Loucy (cell line): ENCODE measurements around the gene SLC3A2.

Experiments used
- H2AFZ ChIP-seq: fragments of 200-600 bp; sonication (generic); 2 replicates; pipeline ENCODE4 v1.6.0; 2016; ENCODE audit warnings: antibody characterized with exemption, mild to moderate bottlenecking, low read length, moderate library complexity
- H3F3A ChIP-seq: fragments of 200-600 bp; 2 replicates; pipeline ENCODE4 v1.6.0; 2016; ENCODE audit warnings: antibody characterized with exemption, low read depth, mild to moderate bottlenecking
- H3K27me3 ChIP-seq: fragments of 200-600 bp; sonication (generic); 2 replicates; pipeline ENCODE4 v1.6.1; 2014; ENCODE audit warnings: low read length, mild to moderate bottlenecking; ENCODE audit not compliant: insufficient read depth, poor library complexity, severe bottlenecking
- H3K36me3 ChIP-seq: fragments of 200-600 bp; sonication (generic); 2 replicates; pipeline ENCODE4 v1.6.1; 2016; ENCODE audit warnings: low read length; ENCODE audit not compliant: insufficient read depth
- H3K4me1 ChIP-seq: fragments of 200-600 bp; sonication (generic); 2 replicates; pipeline ENCODE4 v1.5.1; 2014; ENCODE audit warnings: low read length, mild to moderate bottlenecking; ENCODE audit not compliant: insufficient read depth, poor library complexity, severe bottlenecking
- H3K4me2 ChIP-seq: fragments of 200-600 bp; sonication (generic); 2 replicates; pipeline ENCODE4 v1.6.0; 2014; ENCODE audit warnings: antibody characterized with exemption, low read length, low read depth, mild to moderate bottlenecking; ENCODE audit not compliant: poor library complexity, severe bottlenecking
- H3K4me3 ChIP-seq: fragments of 200-600 bp; sonication (generic); 2 replicates; pipeline ENCODE4 v1.5.1; 2014; ENCODE audit warnings: low read length, mild to moderate bottlenecking, mixed read lengths; ENCODE audit not compliant: poor library complexity, severe bottlenecking
- H3K79me2 ChIP-seq: fragments of 200-600 bp; sonication (generic); 2 replicates; pipeline ENCODE4 v1.6.1; 2014; ENCODE audit warnings: low read length; ENCODE audit not compliant: insufficient read depth
- H3K9ac ChIP-seq: fragments of 200-600 bp; sonication (generic); 2 replicates; pipeline ENCODE4 v1.6.0; 2014; ENCODE audit warnings: mild to moderate bottlenecking, low read depth, low read length, moderate library complexity; ENCODE audit not compliant: poor library complexity, severe bottlenecking
- H3K9me2 ChIP-seq: fragments of 200-600 bp; sonication (generic); replicated peaks from 2 replicates; pipeline ENCODE4 v1.6.1; 2016; ENCODE audit warnings: low read depth, low read length, mixed read lengths
- H3K9me3 ChIP-seq: fragments of 200-600 bp; sonication (generic); 2 replicates; pipeline ENCODE4 v1.6.1; 2014; ENCODE audit warnings: mild to moderate bottlenecking, antibody characterized with exemption, low read length, low read depth; ENCODE audit not compliant: insufficient read depth
- H4K20me1 ChIP-seq: fragments of 200-600 bp; sonication (generic); 2 replicates; pipeline ENCODE4 v1.6.0; 2014; ENCODE audit warnings: antibody characterized with exemption, low read length, mild to moderate bottlenecking; ENCODE audit not compliant: insufficient read depth, poor library complexity, severe bottlenecking
- EZH2phosphoT487 ChIP-seq: fragments of 200-600 bp; IDR thresholded peaks from 2 replicates; pipeline ENCODE4 v1.6.1; 2018; ENCODE audit warnings: antibody characterized with exemption, mild to moderate bottlenecking, moderate library complexity, borderline replicate concordance
- TF ChIP-seq, protein P1 (sequence below): fragments of 200-600 bp; sonication (generic); conservative IDR thresholded peaks from 2 replicates; pipeline ENCODE4 v1.5.1; 2014; ENCODE audit warnings: mild to moderate bottlenecking, antibody characterized with exemption, low read length

Gene SLC3A2

DNA sequence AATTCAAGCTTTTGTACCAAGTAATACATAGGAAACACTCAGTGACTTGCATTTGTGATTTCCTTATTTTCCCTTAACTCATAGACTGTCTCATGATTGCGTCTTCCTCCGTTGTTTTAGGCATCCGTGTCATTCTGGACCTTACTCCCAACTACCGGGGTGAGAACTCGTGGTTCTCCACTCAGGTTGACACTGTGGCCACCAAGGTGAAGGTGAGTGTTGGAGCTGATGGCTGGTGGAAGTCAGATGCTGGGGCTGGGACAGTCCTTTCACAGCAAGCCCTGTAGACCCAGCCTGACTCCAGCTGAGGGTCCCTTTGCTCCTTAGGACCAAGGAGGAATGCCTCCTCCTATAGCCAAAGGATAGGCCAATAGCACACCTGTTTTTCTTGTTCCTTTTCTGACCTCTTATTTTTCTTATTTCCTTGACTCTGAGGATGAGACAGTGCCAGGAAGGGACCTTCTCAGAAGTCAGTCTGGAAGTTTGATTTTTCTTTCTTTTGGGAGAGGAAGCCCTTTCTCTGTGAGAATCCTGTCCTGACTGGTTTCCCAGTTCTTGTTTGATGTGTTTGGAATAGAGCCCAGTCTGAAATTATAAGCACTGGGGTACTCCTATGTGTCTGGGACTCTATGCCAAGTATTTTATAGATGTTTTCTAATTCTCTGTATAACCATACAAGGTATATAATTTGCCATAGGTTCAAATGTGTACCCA, 2.2 kb downstream of the SLC3A2 start:
- Histone ChIP-seq H3F3A (peaks cover 2% of the 10 kb centered on the region; the same call in 1 of the 2 replicates), H2AFZ (no peak overlapping the region), H3K79me2 (peaks cover 82% of the 10 kb centered on the region), H3K4me3 (peak overlapping the region; percentile 92), H4K20me1 (peaks cover 58% of the 10 kb centered on the region), H3K4me1 (peaks cover 44% of the 10 kb centered on the region), H3K9me2 (no peaks in the 10 kb centered on the region), H3K9me3 (no peaks in the 10 kb centered on the region), H3K27me3 (peaks cover 4% of the 10 kb centered on the region), H3K4me2 (peak overlapping the region; percentile 100), H3K9ac (peak overlapping the region; percentile 100), H3K36me3 (peaks cover 56% of the 10 kb centered on the region)
- no peak for TF ChIP-seq EZH2phosphoT487
- TF ChIP-seq, protein P1, sequence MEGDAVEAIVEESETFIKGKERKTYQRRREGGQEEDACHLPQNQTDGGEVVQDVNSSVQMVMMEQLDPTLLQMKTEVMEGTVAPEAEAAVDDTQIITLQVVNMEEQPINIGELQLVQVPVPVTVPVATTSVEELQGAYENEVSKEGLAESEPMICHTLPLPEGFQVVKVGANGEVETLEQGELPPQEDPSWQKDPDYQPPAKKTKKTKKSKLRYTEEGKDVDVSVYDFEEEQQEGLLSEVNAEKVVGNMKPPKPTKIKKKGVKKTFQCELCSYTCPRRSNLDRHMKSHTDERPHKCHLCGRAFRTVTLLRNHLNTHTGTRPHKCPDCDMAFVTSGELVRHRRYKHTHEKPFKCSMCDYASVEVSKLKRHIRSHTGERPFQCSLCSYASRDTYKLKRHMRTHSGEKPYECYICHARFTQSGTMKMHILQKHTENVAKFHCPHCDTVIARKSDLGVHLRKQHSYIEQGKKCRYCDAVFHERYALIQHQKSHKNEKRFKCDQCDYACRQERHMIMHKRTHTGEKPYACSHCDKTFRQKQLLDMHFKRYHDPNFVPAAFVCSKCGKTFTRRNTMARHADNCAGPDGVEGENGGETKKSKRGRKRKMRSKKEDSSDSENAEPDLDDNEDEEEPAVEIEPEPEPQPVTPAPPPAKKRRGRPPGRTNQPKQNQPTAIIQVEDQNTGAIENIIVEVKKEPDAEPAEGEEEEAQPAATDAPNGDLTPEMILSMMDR = no peak

DNA sequence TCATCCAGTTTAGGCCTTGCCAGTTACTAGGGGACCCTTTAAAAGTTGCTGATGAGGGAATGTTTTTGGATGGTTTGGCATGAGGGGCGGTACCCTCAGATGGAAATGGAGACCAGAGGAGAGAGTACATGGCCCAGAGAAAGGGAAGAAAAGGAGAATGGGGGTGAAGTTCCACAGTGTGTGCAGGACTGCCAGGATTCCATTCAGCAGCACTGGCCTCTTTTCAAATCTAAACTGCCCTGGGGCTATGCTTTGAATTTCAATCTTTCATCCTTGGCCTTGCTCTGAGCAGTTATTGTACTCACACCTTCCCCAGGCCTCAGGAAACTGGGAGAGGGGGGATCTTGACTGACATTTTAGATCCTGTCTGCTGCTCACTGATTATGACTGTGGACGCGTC, 3.0 kb downstream of the SLC3A2 start:
- no peak overlapping the region for H2AFZ ChIP-seq
- H3K27me3 ChIP-seq = peaks cover 4% of the 10 kb centered on the region
- peaks cover 4% of the 10 kb centered on the region; the same call in 1 of the 2 replicates for H3F3A ChIP-seq
- peaks cover 83% of the 10 kb centered on the region for H3K79me2 ChIP-seq
- peaks cover 63% of the 10 kb centered on the region for H3K36me3 ChIP-seq
- H4K20me1 ChIP-seq = peaks cover 65% of the 10 kb centered on the region
- peaks cover 44% of the 10 kb centered on the region for H3K4me1 ChIP-seq
- H3K9me2 ChIP-seq = no peaks in the 10 kb centered on the region
- peak overlapping the region; percentile 92 for H3K4me3 ChIP-seq
- peak overlapping the region; percentile 100 for H3K9ac ChIP-seq
- no peak for TF ChIP-seq EZH2phosphoT487
- TF ChIP-seq, protein P1 = no peak
- peak overlapping the region; percentile 100 for H3K4me2 ChIP-seq
- H3K9me3 ChIP-seq = no peaks in the 10 kb centered on the region

DNA sequence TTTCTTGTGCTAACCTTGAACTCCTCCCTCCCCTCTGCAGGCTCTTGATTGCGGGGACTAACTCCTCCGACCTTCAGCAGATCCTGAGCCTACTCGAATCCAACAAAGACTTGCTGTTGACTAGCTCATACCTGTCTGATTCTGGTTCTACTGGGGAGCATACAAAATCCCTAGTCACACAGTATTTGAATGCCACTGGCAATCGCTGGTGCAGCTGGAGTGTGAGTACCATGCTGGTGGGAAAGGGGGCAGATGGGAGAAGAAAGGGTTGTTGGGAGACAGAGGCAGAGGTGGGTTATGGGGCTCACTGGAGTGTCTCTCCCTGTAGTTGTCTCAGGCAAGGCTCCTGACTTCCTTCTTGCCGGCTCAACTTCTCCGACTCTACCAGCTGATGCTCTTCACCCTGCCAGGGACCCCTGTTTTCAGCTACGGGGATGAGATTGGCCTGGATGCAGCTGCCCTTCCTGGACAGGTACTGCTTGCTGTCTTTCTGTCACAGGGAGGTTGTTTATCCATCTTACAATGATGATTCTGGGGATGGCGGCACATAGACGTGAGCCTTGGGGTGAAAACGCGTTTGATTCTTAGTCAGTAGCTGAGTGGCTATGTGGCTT, 4.5 kb downstream of the SLC3A2 start:
- TF ChIP-seq, protein P1 = no peak
- no peak for TF ChIP-seq EZH2phosphoT487
- Histone ChIP-seq H2AFZ (no peak overlapping the region), H3K4me1 (peaks cover 35% of the 10 kb centered on the region), H3K9ac (peak overlapping the region; percentile 29), H3F3A (peaks cover 11% of the 10 kb centered on the region; the same call in 1 of the 2 replicates), H3K27me3 (peaks cover 4% of the 10 kb centered on the region), H3K4me3 (peak overlapping the region; percentile 57), H3K9me3 (no peaks in the 10 kb centered on the region), H3K9me2 (no peaks in the 10 kb centered on the region), H4K20me1 (peaks cover 79% of the 10 kb centered on the region), H3K79me2 (peaks cover 67% of the 10 kb centered on the region), H3K36me3 (peaks cover 76% of the 10 kb centered on the region), H3K4me2 (peak overlapping the region; percentile 100)
